Stimulated activated CD8-positive, alpha-beta memory T cell treated with anti-CD3 and anti-CD28 coated beads, Interleukin-4, amount 100 ng/mL, for 48 hours (primary cell): ENCODE data around the gene AP5S1.

Source experiments
- DNase-seq: peaks from one replicate; pipeline ENCODE4 v3.0.0-alpha.2; 2020

AP5S1 gene

GRCh38 chr20:3794701-3795420 lies 25.5 kb upstream of the AP5S1 start:
- DNase-seq, result no peak

GRCh38 chr20:3795511-3796468 lies 24.6 kb upstream of the AP5S1 start, which contains the start of gene CDC25B:
TSS of gene CDC25B (plus strand) at chr20:3796310. CDS start at chr20:3796532, 222 bp downstream.
- peak; percentile 94 for DNase-seq

GRCh38 chr20:3796477-3797225 lies 23.7 kb upstream of the AP5S1 start:
- no peak for DNase-seq

- no peak for DNase-seq
These were observed 23.2 kb upstream of the AP5S1 start for GRCh38 chr20:3797226-3797545.

- DNase-seq, result peak; percentile 70
These were observed 22.6 kb upstream of the AP5S1 start for GRCh38 chr20:3797592-3798372.

- DNase-seq, result no peak
These were observed 22.0 kb upstream of the AP5S1 start for GRCh38 chr20:3798373-3798768.

- DNase-seq, result no peak
These were observed 21.5 kb upstream of the AP5S1 start for GRCh38 chr20:3798908-3799248.

- no peak for DNase-seq
These were observed 20.0 kb upstream of the AP5S1 start for GRCh38 chr20:3800256-3800877.

GRCh38 chr20:3800878-3801260 lies 19.5 kb upstream of the AP5S1 start:
- DNase-seq, result no peak

GRCh38 chr20:3801299-3801698 lies 19.0 kb upstream of the AP5S1 start:
- no peak for DNase-seq

GRCh38 chr20:3801846-3802245 lies 18.5 kb upstream of the AP5S1 start:
- DNase-seq, result no peak

- DNase-seq, result no peak
These were observed 17.7 kb upstream of the AP5S1 start for GRCh38 chr20:3802524-3803239.

GRCh38 chr20:3803289-3803688 lies 17.1 kb upstream of the AP5S1 start:
- DNase-seq, result no peak

GRCh38 chr20:3803854-3804253 lies 16.5 kb upstream of the AP5S1 start:
- no peak for DNase-seq

- DNase-seq, result no peak
These were observed 16.0 kb upstream of the AP5S1 start for GRCh38 chr20:3804254-3804751.

- no peak for DNase-seq
These were observed 15.6 kb upstream of the AP5S1 start for GRCh38 chr20:3804781-3805180.

- no peak for DNase-seq
These were observed 11.8 kb upstream of the AP5S1 start for GRCh38 chr20:3808544-3808943.

GRCh38 chr20:3811467-3812258 lies 8.7 kb upstream of the AP5S1 start:
- DNase-seq, result peak; percentile 93

GRCh38 chr20:3812259-3812681 lies 8.1 kb upstream of the AP5S1 start:
- no peak for DNase-seq
